A549 (cell line): ENCODE results near the gene FST. TPM values are rescaled to one million over a fixed set of nuclear protein-coding genes. Genes with fewer than 3 reads are reported as not detected.

Source experiments
- ATAC-seq, 2 experiments: fragments of 200-7000 bp in 1 of 2; fragments of >200 bp in 1 of 2; cut with Nextera tagmentation in 1 of 2; cut with Tn5 transposase in 1 of 2; 3 replicates each; pipeline versions ENCODE4 v1.8.0 to v1.9.1; 2018 to 2020; ENCODE audit warnings: mild to moderate bottlenecking in 1 of 2, moderate library complexity in 1 of 2
- CTCF ChIA-PET: fragments of 300-600 bp; sonication (Branson Sonifier 250); formaldehyde crosslinking; extraction: SDS; loops from one replicate; lab custom pipeline; 2021; ENCODE audit warnings: antibody characterized with exemption, inconsistent platforms; lab: Yijun Ruan, JAX
- POLR2A ChIA-PET: fragments of 350-600 bp; formaldehyde crosslinking; extraction: SDS; loops from one replicate; lab custom pipeline; 2021; ENCODE audit warnings: antibody characterized with exemption, inconsistent platforms; lab: Yijun Ruan, JAX
- DNase-seq, 2 experiments: peaks; one replicate each; pipeline versions ENCODE4 v3.0.0 to v3.0.0-alpha.2; 2011 to 2016; ENCODE audit warnings: low read depth in 1 of 2, low spot score in 1 of 2
- FAIRE-seq: peaks from 2 replicates; lab custom pipeline; 2011; peaks lifted over from hg19 to GRCh38; lab: Jason Lieb, UNC
- H3K27ac ChIP-seq, 2 experiments: fragments of >200 bp; sonication (Bioruptor Twin); formaldehyde crosslinking; 3 replicates each; pipeline ENCODE4 v1.5.1; 2016 to 2017
- H3K4me1 ChIP-seq: fragments of >200 bp; sonication (Bioruptor Twin); formaldehyde crosslinking; 3 replicates; pipeline ENCODE4 v1.6.1; 2016
- H3K4me2 ChIP-seq: fragments of >200 bp; sonication (Bioruptor Twin); formaldehyde crosslinking; 3 replicates; pipeline ENCODE4 v1.6.1; 2016
- H3K4me3 ChIP-seq: fragments of >200 bp; sonication (Bioruptor Twin); formaldehyde crosslinking; 3 replicates; pipeline ENCODE4 v1.5.1; 2016
- H3K9me3 ChIP-seq: fragments of >200 bp; sonication (Bioruptor Twin); formaldehyde crosslinking; 3 replicates; pipeline ENCODE4 v1.6.1; 2016
- CBX8 ChIP-seq: fragments of 200-600 bp; sonication (generic); IDR thresholded peaks from 2 replicates; pipeline ENCODE4 v1.6.1; 2016
- EHF ChIP-seq: fragments of 250-450 bp; sonication (Bioruptor Pico); IDR thresholded peaks from 2 replicates; pipeline ENCODE4 v1.5.0; 2020; ENCODE audit warnings: mild to moderate bottlenecking
- EHMT2 ChIP-seq: fragments of 200-600 bp; sonication (generic); IDR thresholded peaks from 2 replicates; pipeline ENCODE4 v1.6.1; 2016; ENCODE audit warnings: antibody characterized with exemption, low read depth, mild to moderate bottlenecking, moderate library complexity
- GATA3 ChIP-seq: IDR thresholded peaks from 2 replicates; pipeline ENCODE4 v1.6.1; 2012; ENCODE audit warnings: borderline replicate concordance
- HDAC2 ChIP-seq: fragments of 200-600 bp; sonication (generic); IDR thresholded peaks from 2 replicates; pipeline ENCODE4 v1.6.1; 2016
- HEYL ChIP-seq: fragments of 250-450 bp; sonication (Bioruptor Pico); IDR thresholded peaks from 2 replicates; pipeline ENCODE4 v1.8.0; 2021; ENCODE audit warnings: mild to moderate bottlenecking, moderate library complexity
- JUNB ChIP-seq: fragments of >200 bp; sonication (Bioruptor Twin); formaldehyde crosslinking; IDR thresholded peaks from 2 replicates; pipeline ENCODE4 v1.6.1; 2016
- KDM1A ChIP-seq: fragments of 200-600 bp; sonication (generic); IDR thresholded peaks from 2 replicates; pipeline ENCODE4 v1.6.1; 2016; ENCODE audit warnings: low read depth, mild to moderate bottlenecking
- KDM5A ChIP-seq: fragments of 200-600 bp; sonication (generic); IDR thresholded peaks from 2 replicates; pipeline ENCODE4 v1.6.1; 2016; ENCODE audit warnings: antibody characterized with exemption, mild to moderate bottlenecking
- MAZ ChIP-seq: fragments of 150-350 bp; IDR thresholded peaks from 2 replicates; pipeline ENCODE4 v1.6.1; 2014; ENCODE audit warnings: antibody characterized with exemption, low read depth, low read length, borderline replicate concordance
- NFE2L2 ChIP-seq: fragments of 150-350 bp; conservative IDR thresholded peaks from 2 replicates; pipeline ENCODE4 v1.6.1; 2014; ENCODE audit warnings: low read length
- NR3C1 ChIP-seq: fragments of >200 bp; sonication (Bioruptor Twin); formaldehyde crosslinking; IDR thresholded peaks from 3 replicates; pipeline ENCODE4 v1.6.1; 2017
- PHF8 ChIP-seq: fragments of 200-600 bp; sonication (generic); IDR thresholded peaks from 2 replicates; pipeline ENCODE4 v1.6.1; 2016; ENCODE audit warnings: low read depth, mild to moderate bottlenecking, antibody characterized with exemption, moderate library complexity, borderline replicate concordance
- POLR2AphosphoS2 ChIP-seq: conservative IDR thresholded peaks from 2 replicates; pipeline ENCODE4 v1.6.1; 2012; ENCODE audit warnings: low read length, improper control_type of control experiment, inconsistent platforms
- RARB ChIP-seq: fragments of 250-450 bp; sonication (Bioruptor Pico); IDR thresholded peaks from 2 replicates; pipeline ENCODE4 v1.8.0; 2021; ENCODE audit warnings: mild to moderate bottlenecking, moderate library complexity
- RCOR1 ChIP-seq: fragments of 150-350 bp; IDR thresholded peaks from 2 replicates; pipeline ENCODE4 v1.6.1; 2014; ENCODE audit warnings: antibody characterized with exemption, low read length, low read depth
- TP53 ChIP-seq: fragments of 250-450 bp; sonication (Bioruptor Pico); IDR thresholded peaks from 2 replicates; pipeline ENCODE4 v1.5.0; 2021; ENCODE audit warnings: mild to moderate bottlenecking, moderate library complexity
- ZFP36 ChIP-seq: fragments of 450-650 bp; IDR thresholded peaks from 2 replicates; pipeline ENCODE4 v1.6.1; 2014; ENCODE audit warnings: borderline replicate concordance; ENCODE audit not compliant: partially characterized antibody
- WGBS: methylation state at CpG from one replicate; pipeline ENCODE4 v1.1.6; 2017; ENCODE audit errors: missing lambda C conversion rate; 5-methylcytosine and 5-hydroxymethylcytosine counted together
- polyA plus RNA-seq, 4 experiments: library from polyadenylated mRNA; depleted of rRNA in 3 of 4; stranded (reverse); fragments of >200 nt; fragmentation: RNase III in 1 of 4; extraction: RNeasy Plus Mini Kit Qiagen cat#74134 plus additional on column Dnase treatment in 1 of 4; gene quantifications; 2 replicates in 3 of 4; 3 replicates in 1 of 4; pipeline ENCODE4 v1.2.3, GENCODE V29; 2011 to 2017
- TF ChIP-seq, protein P1 (sequence below): fragments of >200 bp; sonication (Bioruptor Twin); formaldehyde crosslinking; IDR thresholded peaks from 3 replicates; pipeline ENCODE4 v1.6.1; 2016
- TF ChIP-seq, protein P2 (sequence below): fragments of 250-450 bp; sonication (Bioruptor Pico); IDR thresholded peaks from 2 replicates; pipeline ENCODE4 v1.5.0; 2020; ENCODE audit warnings: low read depth, mild to moderate bottlenecking, moderate library complexity
- TF ChIP-seq, protein P3 (sequence below): fragments of 250-450 bp; sonication (Bioruptor Pico); IDR thresholded peaks from 2 replicates; pipeline ENCODE4 v1.5.0; 2021; ENCODE audit warnings: mild to moderate bottlenecking, moderate library complexity, borderline replicate concordance
- TF ChIP-seq, protein P4 (sequence below): fragments of >200 bp; sonication (Bioruptor Twin); formaldehyde crosslinking; IDR thresholded peaks from 2 replicates; pipeline ENCODE4 v1.6.1; 2016

Gene FST
- polyA plus RNA-seq, 2 of the 4 experiments (the other 2 are of a cell fraction), result 3.8 to 10.1 TPM

DNA sequence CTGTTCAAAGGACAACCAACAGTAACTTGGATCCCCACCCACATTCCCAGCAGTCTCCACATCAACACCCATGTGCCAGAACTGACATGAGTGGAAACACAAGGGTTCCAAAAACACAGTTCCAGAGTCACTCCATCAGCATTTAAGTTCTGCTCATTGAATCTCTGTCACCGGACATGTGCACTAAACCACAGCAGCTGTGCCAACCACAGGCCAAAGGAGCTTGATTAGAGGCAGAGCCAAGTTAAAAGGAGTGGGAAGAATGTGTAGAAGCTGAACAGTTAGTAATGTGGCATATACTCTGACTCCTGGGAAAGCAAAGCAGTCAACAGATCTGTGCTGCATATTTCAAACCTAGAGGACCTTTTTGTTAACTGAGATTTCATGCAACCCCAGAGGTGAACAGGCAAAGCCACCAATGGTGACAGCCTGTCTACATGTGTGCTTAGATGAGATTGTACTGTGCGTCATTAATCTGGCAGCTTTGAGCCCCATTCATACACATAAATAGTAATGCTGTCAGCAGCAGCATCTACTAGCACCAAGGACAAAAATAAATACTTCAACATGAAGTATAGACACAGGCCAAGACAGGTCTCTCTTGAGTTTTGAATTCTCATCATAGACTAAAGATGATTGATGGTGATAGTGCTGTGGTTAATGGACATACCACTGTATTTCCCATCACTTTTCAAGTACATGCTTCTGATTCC is 16.4 kb upstream of the FST start:
- no peaks in the 10 kb centered on the region for H3K9me3 ChIP-seq
- FAIRE-seq (no peak), DNase-seq (no peak), ATAC-seq (no peak)
- H3K4me1 ChIP-seq, result no peaks in the 10 kb centered on the region
- TF ChIP-seq, protein P1, sequence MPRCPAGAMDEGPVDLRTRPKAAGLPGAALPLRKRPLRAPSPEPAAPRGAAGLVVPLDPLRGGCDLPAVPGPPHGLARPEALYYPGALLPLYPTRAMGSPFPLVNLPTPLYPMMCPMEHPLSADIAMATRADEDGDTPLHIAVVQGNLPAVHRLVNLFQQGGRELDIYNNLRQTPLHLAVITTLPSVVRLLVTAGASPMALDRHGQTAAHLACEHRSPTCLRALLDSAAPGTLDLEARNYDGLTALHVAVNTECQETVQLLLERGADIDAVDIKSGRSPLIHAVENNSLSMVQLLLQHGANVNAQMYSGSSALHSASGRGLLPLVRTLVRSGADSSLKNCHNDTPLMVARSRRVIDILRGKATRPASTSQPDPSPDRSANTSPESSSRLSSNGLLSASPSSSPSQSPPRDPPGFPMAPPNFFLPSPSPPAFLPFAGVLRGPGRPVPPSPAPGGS, result no peak
- TF ChIP-seq KDM1A (no peak), POLR2AphosphoS2 (no peak), TP53 (CRISPR knock-in tag) (no peak), GATA3 (no peak), JUNB (no peak), RARB (CRISPR knock-in tag) (no peak), NR3C1 (no peak), RCOR1 (no peak), HDAC2 (no peak), MAZ (no peak), PHF8 (no peak), ZFP36 (no peak), HEYL (CRISPR knock-in tag) (no peak), KDM5A (no peak)
- TF ChIP-seq, protein P2, sequence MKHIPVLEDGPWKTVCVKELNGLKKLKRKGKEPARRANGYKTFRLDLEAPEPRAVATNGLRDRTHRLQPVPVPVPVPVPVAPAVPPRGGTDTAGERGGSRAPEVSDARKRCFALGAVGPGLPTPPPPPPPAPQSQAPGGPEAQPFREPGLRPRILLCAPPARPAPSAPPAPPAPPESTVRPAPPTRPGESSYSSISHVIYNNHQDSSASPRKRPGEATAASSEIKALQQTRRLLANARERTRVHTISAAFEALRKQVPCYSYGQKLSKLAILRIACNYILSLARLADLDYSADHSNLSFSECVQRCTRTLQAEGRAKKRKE (CRISPR knock-in tag), result no peak
- TF ChIP-seq, protein P3, sequence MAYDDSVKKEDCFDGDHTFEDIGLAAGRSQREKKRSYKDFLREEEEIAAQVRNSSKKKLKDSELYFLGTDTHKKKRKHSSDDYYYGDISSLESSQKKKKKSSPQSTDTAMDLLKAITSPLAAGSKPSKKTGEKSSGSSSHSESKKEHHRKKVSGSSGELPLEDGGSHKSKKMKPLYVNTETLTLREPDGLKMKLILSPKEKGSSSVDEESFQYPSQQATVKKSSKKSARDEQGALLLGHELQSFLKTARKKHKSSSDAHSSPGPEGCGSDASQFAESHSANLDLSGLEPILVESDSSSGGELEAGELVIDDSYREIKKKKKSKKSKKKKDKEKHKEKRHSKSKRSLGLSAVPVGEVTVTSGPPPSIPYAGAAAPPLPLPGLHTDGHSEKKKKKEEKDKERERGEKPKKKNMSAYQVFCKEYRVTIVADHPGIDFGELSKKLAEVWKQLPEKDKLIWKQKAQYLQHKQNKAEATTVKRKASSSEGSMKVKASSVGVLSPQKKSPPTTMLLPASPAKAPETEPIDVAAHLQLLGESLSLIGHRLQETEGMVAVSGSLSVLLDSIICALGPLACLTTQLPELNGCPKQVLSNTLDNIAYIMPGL (CRISPR knock-in tag), result no peak
- TF ChIP-seq, protein P4, sequence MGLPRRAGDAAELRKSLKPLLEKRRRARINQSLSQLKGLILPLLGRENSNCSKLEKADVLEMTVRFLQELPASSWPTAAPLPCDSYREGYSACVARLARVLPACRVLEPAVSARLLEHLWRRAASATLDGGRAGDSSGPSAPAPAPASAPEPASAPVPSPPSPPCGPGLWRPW, result no peak
- no peak overlapping the region for H3K4me2 ChIP-seq
- WGBS, result 85% methylated on average over 2 of the region's 2 CpGs
- ChIA-PET CTCF (interaction anchor here (0.6 to 1.4 kb wide), 2 partner anchors 11 to 854 kb away, joined by 3 read pairs; no protein-coding TSS in a partner anchor), POLR2A (no interaction called here)
- no peak overlapping the region for H3K4me3 ChIP-seq
- no peak overlapping the region for H3K27ac ChIP-seq

DNA sequence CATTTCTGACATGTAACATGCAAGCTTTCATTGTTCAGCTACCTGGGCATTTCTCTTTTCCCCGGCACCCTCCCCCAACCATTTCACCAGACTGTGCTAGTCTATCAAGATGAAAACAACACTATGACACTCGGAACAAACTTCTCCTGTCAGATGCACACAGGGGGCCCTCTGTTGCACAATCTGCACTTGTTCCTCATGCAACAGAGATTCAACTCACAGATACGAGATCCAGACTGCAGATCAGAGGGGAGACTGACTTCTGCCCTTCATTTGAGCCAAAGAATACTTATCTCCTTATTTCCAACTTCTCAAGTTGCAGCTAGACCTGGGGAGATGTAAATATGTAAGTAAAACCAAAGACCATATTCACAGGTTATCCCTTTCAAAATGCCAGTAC is 15.7 kb upstream of the FST start:
- POLR2A ChIA-PET, result no interaction called here
- 62% methylated on average over 3 of the region's 3 CpGs for WGBS

More for the DNA sequence above, 15.7 kb upstream of the FST start:
- Histone ChIP-seq H3K4me1 (no peaks in the 10 kb centered on the region), H3K4me2 (no peak overlapping the region), H3K9me3 (no peaks in the 10 kb centered on the region), H3K4me3 (no peak overlapping the region), H3K27ac (no peak overlapping the region)
- TF ChIP-seq EHMT2 (no peak), PHF8 (no peak), NFE2L2 (no peak), CBX8 (no peak), EHF (no peak), MAZ (no peak)
- FAIRE-seq (no peak), DNase-seq (no peak), ATAC-seq (no peak)
- CTCF ChIA-PET, result interaction anchor here (0.6 to 1.4 kb wide), 3 partner anchors 12 to 853 kb away, joined by 3 to 4 read pairs (median 3); no protein-coding TSS in a partner anchor
